Uterus (tissue), 2 donors: ENCODE results near the gene FCRLA.
"Not testable (repeated sequence)": the region's sequence is repeated elsewhere in the genome, so short reads cannot be mapped to it uniquely, and the experiment has no call there.

ENCODE experiments used
- POLR2A ChIP-seq, 2 donors: fragments of 450-650 bp; IDR thresholded peaks; one replicate each; pipeline ENCODE4 v1.6.1; 2016; ENCODE audit warnings: antibody characterized with exemption in 2 of 2, mild to moderate bottlenecking in 1 of 2, moderate library complexity in 1 of 2
- TF ChIP-seq, protein P1 (sequence below), 4 experiments: fragments of 200-600 bp in 2 of 4; fragments of 450-650 bp in 2 of 4; sonication (generic) in 2 of 4; IDR thresholded peaks; one replicate each; pipeline ENCODE4 v1.5.1; 2016 to 2019; ENCODE audit warnings: antibody characterized with exemption in 4 of 4, mild to moderate bottlenecking in 2 of 4, moderate library complexity in 1 of 4

DNA sequence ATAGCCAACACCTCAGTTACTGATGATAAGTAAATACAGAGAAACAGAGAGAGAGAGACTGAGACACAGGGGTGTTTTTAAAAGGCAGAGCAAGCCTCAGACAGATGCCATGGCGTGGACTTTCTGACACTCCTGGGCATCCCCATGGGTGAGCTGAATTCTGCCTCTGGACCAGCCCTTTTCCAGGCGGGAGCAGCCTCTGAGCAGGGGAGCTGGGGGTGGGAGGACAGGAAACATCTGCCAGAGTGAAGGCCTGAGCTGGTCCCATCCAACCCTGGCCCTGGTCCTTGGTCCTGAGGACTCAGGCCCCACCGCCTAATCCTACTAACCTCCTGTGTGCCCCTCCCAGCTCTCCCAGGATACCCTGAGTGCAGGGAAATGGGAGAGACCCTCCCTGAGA, 32.1 kb upstream of the FCRLA start:
- TF ChIP-seq, protein P1, sequence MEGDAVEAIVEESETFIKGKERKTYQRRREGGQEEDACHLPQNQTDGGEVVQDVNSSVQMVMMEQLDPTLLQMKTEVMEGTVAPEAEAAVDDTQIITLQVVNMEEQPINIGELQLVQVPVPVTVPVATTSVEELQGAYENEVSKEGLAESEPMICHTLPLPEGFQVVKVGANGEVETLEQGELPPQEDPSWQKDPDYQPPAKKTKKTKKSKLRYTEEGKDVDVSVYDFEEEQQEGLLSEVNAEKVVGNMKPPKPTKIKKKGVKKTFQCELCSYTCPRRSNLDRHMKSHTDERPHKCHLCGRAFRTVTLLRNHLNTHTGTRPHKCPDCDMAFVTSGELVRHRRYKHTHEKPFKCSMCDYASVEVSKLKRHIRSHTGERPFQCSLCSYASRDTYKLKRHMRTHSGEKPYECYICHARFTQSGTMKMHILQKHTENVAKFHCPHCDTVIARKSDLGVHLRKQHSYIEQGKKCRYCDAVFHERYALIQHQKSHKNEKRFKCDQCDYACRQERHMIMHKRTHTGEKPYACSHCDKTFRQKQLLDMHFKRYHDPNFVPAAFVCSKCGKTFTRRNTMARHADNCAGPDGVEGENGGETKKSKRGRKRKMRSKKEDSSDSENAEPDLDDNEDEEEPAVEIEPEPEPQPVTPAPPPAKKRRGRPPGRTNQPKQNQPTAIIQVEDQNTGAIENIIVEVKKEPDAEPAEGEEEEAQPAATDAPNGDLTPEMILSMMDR (IDR thresholded peaks at IDR 0.05) = not testable (repeated sequence)
- TF ChIP-seq POLR2A (IDR thresholded peaks at IDR 0.05) = not testable (repeated sequence)
